Measurements from ENCODE around the gene SSH2.

The SSH2 gene

GRCh38 chr17:29776026-29776425 lies 154.0 kb downstream of the SSH2 start:
- DNase-seq = no peak

- no peak for DNase-seq
These were observed 157.0 kb downstream of the SSH2 start for GRCh38 chr17:29772981-29773380.

- DNase-seq = no peak
These were observed 158.5 kb downstream of the SSH2 start for GRCh38 chr17:29771546-29771945.

- no peak for DNase-seq
These were observed 160.8 kb downstream of the SSH2 start for GRCh38 chr17:29769225-29769624.

- DNase-seq = no peak
These were observed 163.2 kb downstream of the SSH2 start for GRCh38 chr17:29766796-29767327.

- DNase-seq = no peak
These were observed 165.3 kb downstream of the SSH2 start for GRCh38 chr17:29764748-29765147.

GRCh38 chr17:29764217-29764616 lies 165.8 kb downstream of the SSH2 start:
- DNase-seq = no peak

GRCh38 chr17:29763273-29763672 lies 166.8 kb downstream of the SSH2 start:
- no peak for DNase-seq

- DNase-seq = peak; percentile 88
These were observed 168.8 kb downstream of the SSH2 start for GRCh38 chr17:29761040-29761761.

GRCh38 chr17:29760279-29761039 lies 169.6 kb downstream of the SSH2 start:
- peak; percentile 48 for DNase-seq

GRCh38 chr17:29758255-29758654 lies 171.8 kb downstream of the SSH2 start:
- no peak for DNase-seq

GRCh38 chr17:29757788-29758187 lies 172.2 kb downstream of the SSH2 start:
- no peak for DNase-seq

GRCh38 chr17:29753845-29754439 lies 176.1 kb downstream of the SSH2 start:
- no peak for DNase-seq

GRCh38 chr17:29749045-29749825 lies 180.8 kb downstream of the SSH2 start:
- no peak for DNase-seq

- DNase-seq = no peak
These were observed 181.6 kb downstream of the SSH2 start for GRCh38 chr17:29748400-29748799.

- DNase-seq = no peak
These were observed 182.4 kb downstream of the SSH2 start for GRCh38 chr17:29747660-29748059.

GRCh38 chr17:29746669-29747068 lies 183.4 kb downstream of the SSH2 start:
- DNase-seq = no peak

- DNase-seq = no peak
These were observed 185.9 kb downstream of the SSH2 start for GRCh38 chr17:29744121-29744520.

GRCh38 chr17:29742210-29742513 lies 187.9 kb downstream of the SSH2 start:
- no peak for DNase-seq

GRCh38 chr17:29740017-29740416 lies 190.0 kb downstream of the SSH2 start:
- no peak for DNase-seq

- DNase-seq = no peak
These were observed 195.4 kb downstream of the SSH2 start for GRCh38 chr17:29734640-29735039.

- DNase-seq = no peak
These were observed 196.9 kb downstream of the SSH2 start for GRCh38 chr17:29733166-29733565.

- no peak for DNase-seq
These were observed 197.4 kb downstream of the SSH2 start for GRCh38 chr17:29732613-29733012.
